ENCODE results near the gene GMPR. TPM values are rescaled to one million over a fixed set of nuclear protein-coding genes. Genes with fewer than 3 reads are reported as not detected.

GMPR gene
- polyA plus RNA-seq, 1 donor (not counting 4 experiments of a cell fraction or from before 2014, with no cell fraction given) = 0.50 TPM

- no peak overlapping the region for H3K4me2 ChIP-seq (ENCODE audit: control insufficient read depth, extremely low read depth, insufficient read depth, low read depth, low read length)
- no peak overlapping the region for H2AFZ ChIP-seq (ENCODE audit: control insufficient read depth, low read length)
- H3K4me3 ChIP-seq (ENCODE audit: control insufficient read depth in 2 of 3, extremely low read depth in 1 of 3, insufficient read depth in 2 of 3, low read depth in 1 of 3, low read length in 3 of 3) = no peak overlapping the region
- FAIRE-seq (no peak), DNase-seq (ENCODE audit: low read depth, low spot score) (no peak)
- no peaks in the 10 kb centered on the region for H3K27me3 ChIP-seq (ENCODE audit: control insufficient read depth, extremely low read depth, insufficient read depth, low read length)
- H3K9me3 ChIP-seq (ENCODE audit: control insufficient read depth, low read depth, low read length) = no peaks in the 10 kb centered on the region
- H3K9me1 ChIP-seq (ENCODE audit: control insufficient read depth, extremely low read depth, insufficient read depth, low read length) = no peaks in the 10 kb centered on the region
- no peaks in the 10 kb centered on the region for H3K79me2 ChIP-seq (ENCODE audit: control insufficient read depth, insufficient read depth, low read length)
- no peak overlapping the region for H3K27ac ChIP-seq (ENCODE audit: control insufficient read depth, insufficient read depth, low read length)
- peaks cover 29% of the 10 kb centered on the region for H3K4me1 ChIP-seq (ENCODE audit: control insufficient read depth, extremely low read depth, insufficient read depth, low read length)
- no peak overlapping the region for H3K9ac ChIP-seq (ENCODE audit: control insufficient read depth, extremely low read depth, insufficient read depth, low read length)
- dilution Hi-C loops (cut with MboI; ENCODE audit: extremely low pct_ligation_motif_present, low sequenced_read_pairs) = no loop called here
- H4K20me1 ChIP-seq (ENCODE audit: control insufficient read depth, extremely low read depth, insufficient read depth, low read length) = no peaks in the 10 kb centered on the region
- peaks cover 0 to 5% of the 10 kb centered on the region in 2 experiments for H3K36me3 ChIP-seq (ENCODE audit: control insufficient read depth in 2 of 2, extremely low read depth in 1 of 2, insufficient read depth in 2 of 2, low read length in 2 of 2)
- TF ChIP-seq CTCF (optimal IDR thresholded peaks at IDR 0.05 in 1 of 3, IDR thresholded peaks at IDR 0.05 in 1 of 3, conservative IDR thresholded peaks at IDR 0.05 in 1 of 3; ENCODE audit: extremely low read depth in 1 of 3, insufficient read depth in 2 of 3, low read length in 3 of 3) (no peak), EZH2 (IDR thresholded peaks at IDR 0.05; ENCODE audit: low read length) (no peak)
These were observed 85.8 kb downstream of the GMPR start for GRCh38 chr6:16324184-16324583.

- H3K9me1 ChIP-seq (ENCODE audit: control insufficient read depth, extremely low read depth, insufficient read depth, low read length) = no peaks in the 10 kb centered on the region
- no peak for FAIRE-seq
- H3K4me1 ChIP-seq (ENCODE audit: control insufficient read depth, extremely low read depth, insufficient read depth, low read length) = peaks cover 24% of the 10 kb centered on the region
- no peak overlapping the region for H2AFZ ChIP-seq (ENCODE audit: control insufficient read depth, low read length)
- no peaks in the 10 kb centered on the region for H3K27me3 ChIP-seq (ENCODE audit: control insufficient read depth, extremely low read depth, insufficient read depth, low read length)
- DNase-seq (ENCODE audit: low read depth, low spot score) = no peak
- H3K9ac ChIP-seq (ENCODE audit: control insufficient read depth, extremely low read depth, insufficient read depth, low read length) = no peak overlapping the region
- no peak overlapping the region for H3K27ac ChIP-seq (ENCODE audit: control insufficient read depth, insufficient read depth, low read length)
- no peaks in the 10 kb centered on the region for H3K9me3 ChIP-seq (ENCODE audit: control insufficient read depth, low read depth, low read length)
- dilution Hi-C loops (cut with MboI; ENCODE audit: extremely low pct_ligation_motif_present, low sequenced_read_pairs) = no loop called here
- H3K4me2 ChIP-seq (ENCODE audit: control insufficient read depth, extremely low read depth, insufficient read depth, low read depth, low read length) = no peak overlapping the region
- no peaks in the 10 kb centered on the region for H4K20me1 ChIP-seq (ENCODE audit: control insufficient read depth, extremely low read depth, insufficient read depth, low read length)
- TF ChIP-seq EZH2 (IDR thresholded peaks at IDR 0.05; ENCODE audit: low read length) (no peak), CTCF (optimal IDR thresholded peaks at IDR 0.05 in 1 of 3, IDR thresholded peaks at IDR 0.05 in 1 of 3, conservative IDR thresholded peaks at IDR 0.05 in 1 of 3; ENCODE audit: extremely low read depth in 1 of 3, insufficient read depth in 2 of 3, low read length in 3 of 3) (no peak)
- no peaks in the 10 kb centered on the region for H3K79me2 ChIP-seq (ENCODE audit: control insufficient read depth, insufficient read depth, low read length)
- H3K4me3 ChIP-seq (ENCODE audit: control insufficient read depth in 2 of 3, extremely low read depth in 1 of 3, insufficient read depth in 2 of 3, low read depth in 1 of 3, low read length in 3 of 3) = no peak overlapping the region
- H3K36me3 ChIP-seq (ENCODE audit: control insufficient read depth in 2 of 2, extremely low read depth in 1 of 2, insufficient read depth in 2 of 2, low read length in 2 of 2) = peaks cover 0 to 5% of the 10 kb centered on the region in 2 experiments
These were observed 86.3 kb downstream of the GMPR start for GRCh38 chr6:16324606-16325225.

Measured in keratinocyte (primary cell).